Hematopoietic multipotent progenitor cell (in vitro differentiated cells): ENCODE measurements around the gene PCGF3. TPM values are rescaled to one million over a fixed set of nuclear protein-coding genes. Genes with fewer than 3 reads are reported as not detected.

Experiments used
- DNase-seq, 3 donors: peaks; one replicate each; pipeline ENCODE4 v3.0.0-alpha.2; 2011 to 2015; ENCODE audit warnings: low read depth in 2 of 3, low spot score in 2 of 3
- total RNA-seq: library from RNA; depleted of rRNA; stranded (reverse); fragments of >200 nt; gene quantifications from one replicate; pipeline ENCODE4 v1.2.3, GENCODE V29; 2012

The PCGF3 gene
- total RNA-seq, 1 donor, result 51.2 TPM

DNA sequence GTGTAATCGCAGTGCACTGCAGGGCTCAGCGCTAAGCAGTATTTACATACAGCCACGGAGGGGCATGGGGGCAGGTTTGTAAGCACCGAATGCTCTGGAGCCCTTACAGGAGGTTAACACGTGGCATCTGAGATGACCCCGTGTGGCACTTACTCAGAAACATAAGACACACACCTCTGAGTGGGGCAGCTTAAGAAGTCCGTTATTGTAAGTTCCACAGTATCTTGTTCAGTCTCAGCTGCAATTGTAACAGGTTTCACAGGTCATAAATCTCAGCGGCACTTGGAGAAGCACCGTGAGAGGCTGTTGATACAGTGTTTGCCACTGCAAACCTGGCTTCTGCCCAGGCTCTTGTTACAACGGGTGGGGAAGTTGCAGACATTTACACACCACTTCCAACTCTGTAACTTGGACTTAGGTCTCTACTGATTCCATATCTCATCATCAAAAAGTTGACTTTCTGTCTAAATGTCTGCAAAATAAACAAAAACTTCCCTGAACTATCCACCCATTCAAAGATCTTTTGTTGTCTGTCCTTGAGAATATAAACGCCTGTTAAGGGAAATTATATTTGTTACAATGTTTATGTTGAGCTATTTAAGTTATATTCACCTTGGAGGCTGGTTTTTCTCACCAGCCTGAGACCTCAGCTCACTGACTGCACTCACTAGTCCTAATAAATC is 110.0 kb downstream of the PCGF3 start:
- no peak for DNase-seq

DNA sequence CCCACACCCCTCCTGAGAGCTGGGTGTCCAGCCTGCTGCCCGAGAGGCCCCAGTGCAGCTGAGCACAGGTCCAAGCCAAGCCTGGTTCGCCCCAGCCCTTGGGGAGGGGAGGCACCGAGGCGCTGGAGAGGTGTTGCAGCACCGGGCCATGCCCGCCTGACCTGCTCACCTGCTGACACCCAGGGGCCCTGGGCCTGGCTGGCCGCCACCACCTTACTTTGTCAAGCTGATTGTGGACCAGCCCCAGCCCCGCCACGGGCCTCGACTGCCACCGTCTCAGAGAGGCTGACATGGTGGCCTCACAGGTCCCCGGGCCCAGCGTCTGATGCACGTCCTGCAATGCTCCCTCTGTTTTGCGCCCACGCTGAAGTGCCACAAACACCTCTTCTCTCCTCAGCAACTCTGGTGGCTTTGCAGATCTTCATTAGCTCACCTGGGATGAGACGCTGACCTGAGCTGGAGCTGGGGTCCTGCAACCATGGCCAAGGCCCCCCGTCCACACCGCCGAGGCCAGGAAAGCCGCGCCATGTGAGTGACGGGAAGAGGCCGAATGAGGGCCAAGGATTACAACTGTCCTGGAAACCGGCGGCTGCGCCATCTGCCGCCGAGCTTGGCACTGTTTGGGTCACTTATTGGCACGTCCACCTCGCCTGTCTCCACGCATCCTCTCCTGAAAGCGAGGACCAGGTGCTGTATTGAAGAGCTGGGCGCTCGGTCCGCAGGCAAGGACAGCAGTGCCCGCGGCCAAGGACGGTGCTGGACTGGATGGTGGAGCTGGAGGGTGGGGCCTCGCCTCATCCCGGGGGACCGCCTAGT is 112.7 kb downstream of the PCGF3 start:
- no peak for DNase-seq

DNA sequence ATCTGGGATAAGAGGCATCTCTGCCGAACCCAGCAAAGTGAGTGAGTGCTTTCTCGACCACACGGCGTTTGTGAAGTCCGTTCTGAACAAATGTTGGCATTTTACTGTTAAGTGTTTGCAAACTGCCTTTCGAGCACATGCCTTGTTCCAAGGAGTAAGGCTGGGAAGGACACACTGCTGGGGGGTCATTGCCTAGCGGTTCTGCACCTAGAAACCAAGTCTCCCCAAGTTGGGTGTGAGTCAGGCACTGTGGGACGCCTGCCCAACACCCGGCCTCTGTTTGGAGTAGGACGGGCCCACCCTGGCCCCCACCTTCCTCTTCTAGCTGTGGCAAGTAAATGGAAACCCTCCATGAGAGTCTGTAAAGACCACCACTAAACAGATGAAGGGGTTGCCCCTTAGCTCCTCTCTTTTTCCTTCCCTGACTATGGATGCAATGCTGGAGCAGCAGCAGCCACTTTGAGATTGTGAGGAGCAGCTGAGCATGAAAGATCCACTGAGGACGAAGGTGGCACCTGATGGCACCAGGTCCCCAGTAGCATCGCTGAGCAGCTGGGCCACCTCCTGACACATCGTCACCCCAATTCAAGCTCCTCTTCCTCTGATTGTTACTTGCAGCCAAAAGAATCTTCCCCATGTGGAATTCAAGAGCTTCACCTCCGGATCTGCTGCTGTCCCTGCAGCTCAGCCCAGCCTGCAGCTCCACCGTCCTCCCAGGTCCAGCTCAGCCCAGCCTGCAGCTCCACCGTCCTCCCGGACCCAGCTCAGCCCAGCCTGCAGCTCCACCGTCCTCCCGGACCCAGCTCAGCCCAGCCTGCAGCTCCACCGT is 114.0 kb downstream of the PCGF3 start:
- DNase-seq, result no peak

Other genes starting within 250 kb of the PCGF3 start
- 14.8 TPM for gene ZNF721, start 206.7 kb upstream of the PCGF3 start, total RNA-seq
- gene PIGG, start 206.6 kb upstream of the PCGF3 start, total RNA-seq, result 37.7 TPM
- gene TMEM271, start 129.5 kb upstream of the PCGF3 start, total RNA-seq, result not detected
- 36.4 TPM for gene PDE6B, start 80.3 kb upstream of the PCGF3 start, total RNA-seq
- 47.7 TPM for gene ATP5ME, start 31.6 kb upstream of the PCGF3 start, total RNA-seq
- 13.2 TPM for gene MYL5, start 31.3 kb upstream of the PCGF3 start, total RNA-seq
- 5.9 TPM for gene SLC49A3, start 16.7 kb upstream of the PCGF3 start, total RNA-seq
- gene CPLX1, start 120.3 kb downstream of the PCGF3 start, total RNA-seq, result not detected
- 107 TPM for gene GAK, start 226.5 kb downstream of the PCGF3 start, total RNA-seq
- gene TMEM175, start 226.6 kb downstream of the PCGF3 start, total RNA-seq, result 28.3 TPM